HepG2 (cell line): ENCODE measurements around the gene USP20. TPM values are rescaled to one million over a fixed set of nuclear protein-coding genes. Genes with fewer than 3 reads are reported as not detected.

Experiments
- FOXA3 ChIP-seq: IDR thresholded peaks from 2 replicates; pipeline ENCODE4 v1.6.1; 2016; ENCODE audit warnings: missing genetic modification reagents, missing compliant biosample characterization
- FOXK1 ChIP-seq: sonication (generic); formaldehyde crosslinking; IDR thresholded peaks from 2 replicates; pipeline ENCODE4 v1.4.0; 2020; ENCODE audit warnings: low read depth, missing genetic modification reagents, borderline replicate concordance
- GABPB1 ChIP-seq: IDR thresholded peaks from 2 replicates; pipeline ENCODE4 v1.6.1; 2016; ENCODE audit warnings: mild to moderate bottlenecking, missing genetic modification reagents, moderate library complexity, missing compliant biosample characterization
- GFI1 ChIP-seq: sonication (generic); formaldehyde crosslinking; IDR thresholded peaks from 2 replicates; pipeline ENCODE4 v1.5.0; 2020; ENCODE audit warnings: missing genetic modification reagents, mild to moderate bottlenecking, borderline replicate concordance
- IRF2 ChIP-seq: IDR thresholded peaks from 2 replicates; pipeline ENCODE4 v1.6.1; 2018; ENCODE audit warnings: missing genetic modification reagents, missing compliant biosample characterization
- KDM2A ChIP-seq: sonication (generic); formaldehyde crosslinking; IDR thresholded peaks from 2 replicates; pipeline ENCODE4 v1.4.0; 2020; ENCODE audit warnings: low read depth, missing genetic modification reagents, borderline replicate concordance
- KLF6 ChIP-seq: IDR thresholded peaks from 2 replicates; pipeline ENCODE4 v1.8.0; 2016; ENCODE audit warnings: missing biosample characterization, missing genetic modification reagents
- MTA1 ChIP-seq: sonication (generic); formaldehyde crosslinking; IDR thresholded peaks from 2 replicates; pipeline ENCODE4 v1.4.0; 2020; ENCODE audit warnings: missing genetic modification reagents, mild to moderate bottlenecking, borderline replicate concordance
- NR3C1 ChIP-seq: sonication (generic); formaldehyde crosslinking; IDR thresholded peaks from 2 replicates; pipeline ENCODE4 v1.4.0; 2020; ENCODE audit warnings: missing genetic modification reagents
- SPEN ChIP-seq: sonication (generic); formaldehyde crosslinking; IDR thresholded peaks from 2 replicates; pipeline ENCODE4 v1.5.1; 2020; ENCODE audit warnings: low read depth, mild to moderate bottlenecking, missing genetic modification reagents
- ZNF501 ChIP-seq: sonication (generic); formaldehyde crosslinking; IDR thresholded peaks from 2 replicates; pipeline ENCODE4 v1.5.1; 2020; ENCODE audit warnings: mild to moderate bottlenecking, moderate library complexity, missing genetic modification reagents
- ZNF552 ChIP-seq: sonication (generic); formaldehyde crosslinking; IDR thresholded peaks from 2 replicates; pipeline ENCODE4 v1.9.0; 2022; ENCODE audit warnings: missing genetic modification reagents, mild to moderate bottlenecking, borderline replicate concordance
- ZNF556 ChIP-seq: sonication (generic); formaldehyde crosslinking; IDR thresholded peaks from 2 replicates; pipeline ENCODE4 v1.4.0; 2020; ENCODE audit warnings: mild to moderate bottlenecking, missing genetic modification reagents, borderline replicate concordance
- ZNF563 ChIP-seq: sonication (generic); formaldehyde crosslinking; IDR thresholded peaks from 2 replicates; pipeline ENCODE4 v1.8.0; 2022; ENCODE audit warnings: mild to moderate bottlenecking, moderate library complexity, missing genetic modification reagents
- polyA plus RNA-seq, 8 experiments: library from polyadenylated mRNA; depleted of rRNA in 3 of 8; stranded (reverse) in 7 of 8; unstranded in 1 of 8; fragments of >200 nt; fragmentation: Illumina TruSeq in 4 of 8; extraction: Trizol in 4 of 8; gene quantifications; 2 replicates each; pipeline versions ENCODE4 v1.2.1 to v1.2.3, GENCODE V29; 2011 to 2016; ENCODE audit warnings: low read depth in 4 of 8, missing spikeins in 1 of 8, mixed read lengths in 1 of 8; ENCODE audit not compliant: insufficient read depth in 1 of 8
- total RNA-seq, 5 experiments: library from RNA; depleted of rRNA; stranded (reverse); fragments of >200 nt; fragmentation: Illumina TruSeq; extraction: Trizol; gene quantifications; 2 replicates each; pipeline ENCODE4 v1.2.3, GENCODE V29; 2016; ENCODE audit warnings: low read depth in 1 of 5
- TF ChIP-seq, protein P1 (sequence below): sonication (generic); formaldehyde crosslinking; IDR thresholded peaks from 2 replicates; pipeline ENCODE4 v1.4.0; 2020; ENCODE audit warnings: missing genetic modification reagents; ENCODE audit errors: not compliant biosample characterization
- TF ChIP-seq, protein P2 (sequence below): IDR thresholded peaks from 2 replicates; pipeline ENCODE4 v1.6.1; 2016; ENCODE audit warnings: missing genetic modification reagents, missing compliant biosample characterization
- TF ChIP-seq, protein P3 (sequence below): sonication (generic); formaldehyde crosslinking; IDR thresholded peaks from 2 replicates; pipeline ENCODE4 v1.4.0; 2020; ENCODE audit warnings: missing genetic modification reagents
- TF ChIP-seq, protein P4 (sequence below), 2 experiments: sonication (generic) in 1 of 2; formaldehyde crosslinking in 1 of 2; IDR thresholded peaks; 2 replicates each; pipeline versions ENCODE4 v1.5.1 to v1.6.1; 2011 to 2020; ENCODE audit warnings: borderline replicate concordance in 1 of 2, low read depth in 1 of 2, low read length in 1 of 2, mild to moderate bottlenecking in 1 of 2, missing genetic modification reagents in 1 of 2, moderate library complexity in 1 of 2
- TF ChIP-seq, protein P5 (sequence below): sonication (generic); formaldehyde crosslinking; IDR thresholded peaks from 2 replicates; pipeline ENCODE4 v1.4.0; 2020; ENCODE audit warnings: missing genetic modification reagents, mild to moderate bottlenecking, borderline replicate concordance
- TF ChIP-seq, protein P6 (sequence below): sonication (generic); formaldehyde crosslinking; conservative IDR thresholded peaks from 2 replicates; pipeline ENCODE4 v1.4.0; 2020; ENCODE audit warnings: mild to moderate bottlenecking, missing genetic modification reagents, moderate library complexity

The USP20 gene
- total and polyA plus RNA-seq, 2 of the 13 experiments (the other 11 are each of a cell fraction or from before 2014, with no cell fraction given): 4.4 to 5.9 TPM

DNA sequence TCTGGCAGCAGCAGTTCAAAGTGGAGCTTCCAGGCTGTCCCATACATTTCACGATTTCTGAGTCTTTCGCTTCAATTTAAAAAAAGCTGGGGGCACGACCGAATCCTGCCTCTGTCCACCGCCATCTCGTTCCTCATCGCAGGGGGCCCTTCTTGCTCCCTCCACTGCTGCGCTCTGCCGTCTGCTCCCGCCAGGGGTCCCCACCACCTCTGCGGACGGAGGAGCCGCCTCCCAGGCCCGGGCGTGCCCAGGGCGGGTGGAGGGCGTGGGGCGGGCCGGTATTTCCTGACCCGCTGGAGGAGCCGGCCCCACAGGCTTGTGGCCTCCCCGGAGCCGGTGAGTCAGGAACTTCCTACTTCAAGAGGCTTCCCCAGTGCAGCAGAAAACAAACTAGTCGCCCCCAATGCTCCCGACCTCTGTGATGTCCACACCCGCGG lies 50.4 kb downstream of the USP20 start (continued):
- TF ChIP-seq GFI1 (CRISPR knock-in tag) (0 out of 2 replicates have a peak, but pooled peaks have one; percentile 44), GABPB1 (CRISPR knock-in tag) (peak; percentile 76; the same call in 1 of the 2 replicates), SPEN (CRISPR knock-in tag) (peak; percentile 45; the same call in 1 of the 2 replicates), ZNF501 (0 out of 2 replicates have a peak, but pooled peaks have one; percentile 45), ZNF556 (peak; percentile 74; the same call in 1 of the 2 replicates), IRF2 (CRISPR knock-in tag) (0 out of 2 replicates have a peak, but pooled peaks have one; percentile 46), ZNF552 (peak; percentile 25; the same call in 1 of the 2 replicates), ZNF563 (CRISPR knock-in tag) (0 out of 2 replicates have a peak, but pooled peaks have one; percentile 34), KDM2A (CRISPR knock-in tag) (peak; percentile 86), KLF6 (CRISPR knock-in tag) (0 out of 2 replicates have a peak, but pooled peaks have one; percentile 48), FOXA3 (CRISPR knock-in tag) (0 out of 2 replicates have a peak, but pooled peaks have one; percentile 27), MTA1 (0 out of 2 replicates have a peak, but pooled peaks have one; percentile 27), FOXK1 (CRISPR knock-in tag) (0 out of 2 replicates have a peak, but pooled peaks have one; percentile 36), NR3C1 (no peak)
- TF ChIP-seq, protein P1, sequence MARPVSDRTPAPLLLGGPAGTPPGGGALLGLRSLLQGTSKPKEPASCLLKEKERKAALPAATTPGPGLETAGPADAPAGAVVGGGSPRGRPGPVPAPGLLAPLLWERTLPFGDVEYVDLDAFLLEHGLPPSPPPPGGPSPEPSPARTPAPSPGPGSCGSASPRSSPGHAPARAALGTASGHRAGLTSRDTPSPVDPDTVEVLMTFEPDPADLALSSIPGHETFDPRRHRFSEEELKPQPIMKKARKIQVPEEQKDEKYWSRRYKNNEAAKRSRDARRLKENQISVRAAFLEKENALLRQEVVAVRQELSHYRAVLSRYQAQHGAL (CRISPR knock-in tag): no peak
- TF ChIP-seq, protein P2, sequence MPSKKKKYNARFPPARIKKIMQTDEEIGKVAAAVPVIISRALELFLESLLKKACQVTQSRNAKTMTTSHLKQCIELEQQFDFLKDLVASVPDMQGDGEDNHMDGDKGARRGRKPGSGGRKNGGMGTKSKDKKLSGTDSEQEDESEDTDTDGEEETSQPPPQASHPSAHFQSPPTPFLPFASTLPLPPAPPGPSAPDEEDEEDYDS: 0 out of 2 replicates have a peak, but pooled peaks have one; percentile 24
- TF ChIP-seq, protein P3, sequence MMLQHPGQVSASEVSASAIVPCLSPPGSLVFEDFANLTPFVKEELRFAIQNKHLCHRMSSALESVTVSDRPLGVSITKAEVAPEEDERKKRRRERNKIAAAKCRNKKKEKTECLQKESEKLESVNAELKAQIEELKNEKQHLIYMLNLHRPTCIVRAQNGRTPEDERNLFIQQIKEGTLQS (CRISPR knock-in tag): 0 out of 2 replicates have a peak, but pooled peaks have one; percentile 20
- TF ChIP-seq, protein P4, sequence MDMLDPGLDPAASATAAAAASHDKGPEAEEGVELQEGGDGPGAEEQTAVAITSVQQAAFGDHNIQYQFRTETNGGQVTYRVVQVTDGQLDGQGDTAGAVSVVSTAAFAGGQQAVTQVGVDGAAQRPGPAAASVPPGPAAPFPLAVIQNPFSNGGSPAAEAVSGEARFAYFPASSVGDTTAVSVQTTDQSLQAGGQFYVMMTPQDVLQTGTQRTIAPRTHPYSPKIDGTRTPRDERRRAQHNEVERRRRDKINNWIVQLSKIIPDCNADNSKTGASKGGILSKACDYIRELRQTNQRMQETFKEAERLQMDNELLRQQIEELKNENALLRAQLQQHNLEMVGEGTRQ (IDR thresholded peaks at IDR 0.05; ENCODE audit: low read depth, low read length): no peak
- TF ChIP-seq, protein P4 (CRISPR knock-in tag; IDR thresholded peaks at IDR 0.05; ENCODE audit: borderline replicate concordance): no peak
- TF ChIP-seq, protein P5, sequence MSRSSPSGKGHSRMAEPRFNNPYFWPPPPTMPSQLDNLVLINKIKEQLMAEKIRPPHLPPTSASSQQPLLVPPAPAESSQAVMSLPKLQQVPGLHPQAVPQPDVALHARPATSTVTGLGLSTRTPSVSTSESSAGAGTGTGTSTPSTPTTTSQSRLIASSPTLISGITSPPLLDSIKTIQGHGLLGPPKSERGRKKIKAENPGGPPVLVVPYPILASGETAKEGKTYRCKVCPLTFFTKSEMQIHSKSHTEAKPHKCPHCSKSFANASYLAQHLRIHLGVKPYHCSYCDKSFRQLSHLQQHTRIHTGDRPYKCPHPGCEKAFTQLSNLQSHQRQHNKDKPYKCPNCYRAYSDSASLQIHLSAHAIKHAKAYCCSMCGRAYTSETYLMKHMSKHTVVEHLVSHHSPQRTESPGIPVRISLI (CRISPR knock-in tag): peak; percentile 62
- TF ChIP-seq, protein P6, sequence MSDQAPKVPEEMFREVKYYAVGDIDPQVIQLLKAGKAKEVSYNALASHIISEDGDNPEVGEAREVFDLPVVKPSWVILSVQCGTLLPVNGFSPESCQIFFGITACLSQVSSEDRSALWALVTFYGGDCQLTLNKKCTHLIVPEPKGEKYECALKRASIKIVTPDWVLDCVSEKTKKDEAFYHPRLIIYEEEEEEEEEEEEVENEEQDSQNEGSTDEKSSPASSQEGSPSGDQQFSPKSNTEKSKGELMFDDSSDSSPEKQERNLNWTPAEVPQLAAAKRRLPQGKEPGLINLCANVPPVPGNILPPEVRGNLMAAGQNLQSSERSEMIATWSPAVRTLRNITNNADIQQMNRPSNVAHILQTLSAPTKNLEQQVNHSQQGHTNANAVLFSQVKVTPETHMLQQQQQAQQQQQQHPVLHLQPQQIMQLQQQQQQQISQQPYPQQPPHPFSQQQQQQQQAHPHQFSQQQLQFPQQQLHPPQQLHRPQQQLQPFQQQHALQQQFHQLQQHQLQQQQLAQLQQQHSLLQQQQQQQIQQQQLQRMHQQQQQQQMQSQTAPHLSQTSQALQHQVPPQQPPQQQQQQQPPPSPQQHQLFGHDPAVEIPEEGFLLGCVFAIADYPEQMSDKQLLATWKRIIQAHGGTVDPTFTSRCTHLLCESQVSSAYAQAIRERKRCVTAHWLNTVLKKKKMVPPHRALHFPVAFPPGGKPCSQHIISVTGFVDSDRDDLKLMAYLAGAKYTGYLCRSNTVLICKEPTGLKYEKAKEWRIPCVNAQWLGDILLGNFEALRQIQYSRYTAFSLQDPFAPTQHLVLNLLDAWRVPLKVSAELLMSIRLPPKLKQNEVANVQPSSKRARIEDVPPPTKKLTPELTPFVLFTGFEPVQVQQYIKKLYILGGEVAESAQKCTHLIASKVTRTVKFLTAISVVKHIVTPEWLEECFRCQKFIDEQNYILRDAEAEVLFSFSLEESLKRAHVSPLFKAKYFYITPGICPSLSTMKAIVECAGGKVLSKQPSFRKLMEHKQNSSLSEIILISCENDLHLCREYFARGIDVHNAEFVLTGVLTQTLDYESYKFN (CRISPR knock-in tag): peak; percentile 30; the same call in 1 of the 2 replicates
